CD4-positive, alpha-beta T cell (primary cell): ENCODE results near the gene PFDN1. TPM values are rescaled to one million over a fixed set of nuclear protein-coding genes. Genes with fewer than 3 reads are reported as not detected.

Experiments used
- ATAC-seq: fragments of 200-7000 bp; cut with Tn5 transposase; one replicate; pipeline ENCODE4 v1.10.0; 2022; ENCODE audit warnings: mild to moderate bottlenecking; ENCODE audit not compliant: poor library complexity
- CTCF ChIA-PET: fragments of 350-600 bp; sonication (Branson Sonifier 250); formaldehyde crosslinking; loops from one replicate; lab custom pipeline; 2021; ENCODE audit warnings: antibody characterized with exemption, inconsistent platforms; lab: Charles Lee
- POLR2A ChIA-PET: fragments of 350-600 bp; sonication (Branson Sonifier 250); formaldehyde crosslinking; loops from one replicate; lab custom pipeline; 2021; ENCODE audit warnings: antibody characterized with exemption, inconsistent platforms; lab: Charles Lee
- DNase-seq, 14 experiments: peaks; one replicate each; pipeline ENCODE4 v3.0.0-alpha.2; 2013 to 2020; ENCODE audit warnings: mixed read lengths in 2 of 14
- H3K27ac ChIP-seq, 2 donors: one replicate each; pipeline versions ENCODE4 v1.5.1 to v1.7.0; 2013; ENCODE audit warnings: low read length in 2 of 2, low read depth in 1 of 2, mild to moderate bottlenecking in 1 of 2
- H3K27me3 ChIP-seq, 2 experiments: 1 replicate in 1 of 2; 2 replicates in 1 of 2; pipeline versions ENCODE4 v1.6.1 to v1.7.0; 2013; ENCODE audit warnings: low read length in 2 of 2, control low read depth in 1 of 2, mild to moderate bottlenecking in 1 of 2, moderate library complexity in 1 of 2; ENCODE audit not compliant: insufficient read depth in 2 of 2, control insufficient read depth in 1 of 2
- H3K36me3 ChIP-seq: one replicate; pipeline ENCODE4 v1.6.1; 2013; ENCODE audit warnings: low read length, control low read depth; ENCODE audit not compliant: insufficient read depth
- H3K4me1 ChIP-seq: one replicate; pipeline ENCODE4 v1.6.1; 2013; ENCODE audit warnings: low read length, control low read depth; ENCODE audit not compliant: insufficient read depth
- H3K4me3 ChIP-seq: one replicate; pipeline ENCODE4 v1.5.1; 2013; ENCODE audit warnings: mild to moderate bottlenecking, low read length, moderate library complexity
- H3K9me3 ChIP-seq, 2 experiments: 1 replicate in 1 of 2; 2 replicates in 1 of 2; pipeline versions ENCODE4 v1.6.1 to v1.7.0; 2013; ENCODE audit warnings: low read length in 2 of 2, mild to moderate bottlenecking in 2 of 2, control low read depth in 1 of 2, moderate library complexity in 1 of 2; ENCODE audit not compliant: control insufficient read depth in 1 of 2, insufficient read depth in 1 of 2
- H3K27ac Mint-ChIP-seq: one replicate; pipeline ENCODE4 v1.8.0; 2020; ENCODE audit warnings: mixed read lengths
- H3K27me3 Mint-ChIP-seq: one replicate; pipeline ENCODE4 v1.8.0; 2021; ENCODE audit warnings: mixed read lengths
- H3K36me3 Mint-ChIP-seq: one replicate; pipeline ENCODE4 v1.8.0; 2021; ENCODE audit warnings: low read depth, mixed read lengths
- H3K4me1 Mint-ChIP-seq: one replicate; pipeline ENCODE4 v1.8.0; 2021; ENCODE audit warnings: low read depth, mixed read lengths
- H3K4me3 Mint-ChIP-seq: one replicate; pipeline ENCODE4 v1.8.0; 2020; ENCODE audit warnings: mild to moderate bottlenecking, mixed read lengths
- H3K9me3 Mint-ChIP-seq: one replicate; pipeline ENCODE4 v1.8.0; 2020; ENCODE audit warnings: mixed read lengths
- CTCF ChIP-seq: fragments of 200-600 bp; IDR thresholded peaks from one replicate; pipeline ENCODE4 v1.8.0; 2022; ENCODE audit warnings: antibody characterized with exemption, mild to moderate bottlenecking
- intact Hi-C, 2 experiments: fragments of 100-400 bp; cut with DNase I in 1 of 2; cut with micrococcal nuclease in 1 of 2; formaldehyde crosslinking; loops; one replicate each; pipeline versions ENCODE4 v1.15.1 to v1.9.0; 2023 to 2025; cut with DNase I, micrococcal nuclease
- polyA plus RNA-seq, 2 donors: library from polyadenylated mRNA; unstranded; fragments of 120-200 nt; gene quantifications; one replicate each; pipeline ENCODE4 v1.2.1, GENCODE V29; 2013
- total RNA-seq, 174 experiments: library from RNA in 2 of 174; stranded (reverse) in 2 of 174; gene quantifications; one replicate each; pipeline ENCODE4 v1.2.3 and lab custom pipeline; 2021 to 2026

PFDN1 gene
- total RNA-seq, result 10 to 100 TPM; 21.3 to 22.0 TPM
- polyA plus RNA-seq (2013, experiment 1 of 2), result 49.7 TPM
- polyA plus RNA-seq (2013, experiment 2 of 2), result 51.8 TPM
- total RNA-seq (lab: John Stamatoyannopoulos, UW), result 18.1 to 60.7 (median 30.1) reads per million in 172 experiments

DNA sequence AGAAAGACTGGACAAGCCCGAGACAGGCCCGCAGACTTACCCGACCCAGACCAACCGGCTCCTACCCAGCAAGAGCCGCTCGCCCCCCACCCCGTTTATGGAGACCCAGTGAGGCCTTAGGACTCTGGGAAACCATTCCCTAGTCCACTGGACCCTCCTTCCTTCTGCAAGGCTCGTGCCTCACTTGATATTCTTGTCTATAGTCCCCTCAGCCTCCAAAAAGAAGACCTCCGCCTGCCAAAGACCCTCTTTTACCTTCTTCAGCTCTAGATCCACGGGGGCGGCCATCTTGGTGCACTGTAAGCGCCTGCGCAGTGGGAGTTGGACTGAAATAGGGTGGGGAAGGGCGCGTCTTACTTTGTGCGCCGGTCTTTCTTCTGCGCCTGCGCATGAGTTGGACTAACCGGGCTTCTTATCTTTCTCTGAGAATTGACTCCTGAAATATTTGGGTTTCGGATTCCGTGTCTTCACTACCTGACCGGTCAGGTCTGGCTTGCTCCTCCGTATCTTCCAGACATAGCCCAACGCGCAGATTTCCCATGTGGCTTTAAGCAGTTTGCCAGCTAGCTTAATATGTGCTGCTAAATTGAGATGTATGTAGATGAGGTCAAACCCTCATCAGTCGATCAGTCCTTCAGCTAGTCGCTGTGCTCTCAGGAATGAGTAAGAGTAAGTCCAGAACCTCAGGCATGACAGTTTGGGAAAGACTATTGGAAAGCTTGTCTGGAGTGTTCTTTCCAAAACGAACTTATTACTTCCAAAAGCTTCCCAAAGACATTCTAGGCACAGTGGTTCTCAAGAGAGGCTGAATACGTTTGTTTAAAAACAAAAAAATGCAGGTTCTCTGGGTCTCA lies at the start of gene PFDN1:
Gene PFDN1, minus strand, starts transcription at position 316 of the 854 bp plus-strand sequence. Its CDS starts 28 bp downstream, at position 288.
- Mint-ChIP-seq H3K4me1 (peaks cover 30% of the 10 kb centered on the region), H3K36me3 (peaks cover 26% of the 10 kb centered on the region), H3K27me3 (no peaks in the 10 kb centered on the region), H3K27ac (peak within 1 kb of the TSS; percentile 92), H3K9me3 (no peaks in the 10 kb centered on the region), H3K4me3 (peak within 1 kb of the TSS; percentile 97)
- Histone ChIP-seq H3K4me3 (peak within 1 kb of the TSS; percentile 73), H3K27ac (peak within 1 kb of the TSS; percentile 38 to 42), H3K4me1 (peaks cover 14% of the 10 kb centered on the region), H3K36me3 (peaks cover 11% of the 10 kb centered on the region), H3K27me3 (no peaks in the 10 kb centered on the region), H3K9me3 (no peaks in the 10 kb centered on the region)
- peak; percentile 79 to 97 (median 88) for DNase-seq
- peak; percentile 99 for ATAC-seq
- intact Hi-C loops, result loop anchor here (2.0 to 10.0 kb wide), 8 partner anchors 44 to 1728 kb away; partner anchors contain the start of genes HBEGF (in 2 of the 2), ANKHD1 (in 1 of the 2), APBB3 (in 1 of the 2) and CYSTM1 (in 1 of the 2)
- no peak for TF ChIP-seq CTCF
- CTCF ChIA-PET, result interaction anchor here (0.5 to 1.8 kb wide), 6 partner anchors 9 to 384 kb away, joined by 3 to 5 read pairs (median 4); no protein-coding TSS in a partner anchor
- POLR2A ChIA-PET, result interaction anchor here (0.7 to 1.8 kb wide), 9 partner anchors 9 to 345 kb away, joined by 3 to 9 read pairs (median 5); partner anchors contain the start of genes ANKHD1, EIF4EBP3, IK and NDUFA2

DNA sequence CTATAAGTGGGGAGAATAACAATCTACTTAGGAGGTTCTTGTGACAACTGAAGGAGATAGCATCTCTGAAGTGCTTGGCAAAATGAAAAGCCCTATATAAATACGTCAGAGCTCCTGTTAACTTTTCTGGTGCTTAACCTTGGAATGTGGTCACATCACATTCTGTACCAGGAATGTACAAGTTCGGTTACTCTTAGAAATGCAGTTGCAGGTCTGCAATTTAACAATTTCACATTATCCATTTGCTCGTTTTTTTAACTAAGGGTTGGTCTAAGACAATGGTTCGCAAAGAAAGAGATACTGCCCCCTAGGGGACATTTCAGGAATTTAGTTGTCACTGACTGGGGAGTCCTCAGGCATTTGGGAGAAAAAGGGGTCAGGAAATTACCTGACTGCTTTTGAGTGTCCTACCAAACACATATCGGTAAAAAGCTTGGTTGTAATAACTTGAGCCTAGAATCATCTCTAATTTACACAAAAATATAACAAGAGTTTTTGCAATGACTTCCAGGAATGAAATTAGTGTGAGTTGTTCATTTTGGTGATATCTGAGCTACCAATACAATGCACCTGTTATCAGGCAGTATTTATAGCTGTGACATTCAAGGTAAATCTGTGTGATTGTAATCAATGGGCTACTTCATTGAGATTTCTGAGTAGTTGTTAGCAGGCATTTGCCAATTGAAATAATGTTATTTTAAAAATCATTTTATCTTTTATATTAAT lies 48.9 kb upstream of the PFDN1 start:
- Histone ChIP-seq H3K36me3 (no peaks in the 10 kb centered on the region), H3K9me3 (no peaks in the 10 kb centered on the region), H3K27ac (no peak overlapping the region), H3K4me1 (peaks cover 8% of the 10 kb centered on the region), H3K4me3 (no peak overlapping the region), H3K27me3 (peaks cover 0 to 4% of the 10 kb centered on the region in 2 experiments)
- ATAC-seq (peak; percentile 92), DNase-seq (peak in 9 of 14 experiments; percentile 20 to 87 (median 63))
- POLR2A ChIA-PET, result interaction anchor here (0.7 to 2.8 kb wide), 3 partner anchors 9 to 115 kb away, joined by 3 to 11 read pairs (median 4); no protein-coding TSS in a partner anchor
- CTCF ChIA-PET, result interaction anchor here (0.5 to 12.3 kb wide), 20 partner anchors 8 to 368 kb away, joined by 3 to 118 read pairs (median 4); partner anchors contain the start of gene SLC4A9
- no peak overlapping the region for H3K27ac Mint-ChIP-seq
- H3K4me1 Mint-ChIP-seq, result peaks cover 14% of the 10 kb centered on the region
- H3K9me3 Mint-ChIP-seq, result no peaks in the 10 kb centered on the region
- peak overlapping the region; percentile 0 for H3K4me3 Mint-ChIP-seq
- peaks cover 4% of the 10 kb centered on the region for H3K27me3 Mint-ChIP-seq
- H3K36me3 Mint-ChIP-seq, result no peaks in the 10 kb centered on the region
- intact Hi-C loops, result loop anchor here (1.0 kb wide), 1 partner anchor 107 kb away; no protein-coding TSS in a partner anchor
- TF ChIP-seq CTCF, result peak; percentile 95

DNA sequence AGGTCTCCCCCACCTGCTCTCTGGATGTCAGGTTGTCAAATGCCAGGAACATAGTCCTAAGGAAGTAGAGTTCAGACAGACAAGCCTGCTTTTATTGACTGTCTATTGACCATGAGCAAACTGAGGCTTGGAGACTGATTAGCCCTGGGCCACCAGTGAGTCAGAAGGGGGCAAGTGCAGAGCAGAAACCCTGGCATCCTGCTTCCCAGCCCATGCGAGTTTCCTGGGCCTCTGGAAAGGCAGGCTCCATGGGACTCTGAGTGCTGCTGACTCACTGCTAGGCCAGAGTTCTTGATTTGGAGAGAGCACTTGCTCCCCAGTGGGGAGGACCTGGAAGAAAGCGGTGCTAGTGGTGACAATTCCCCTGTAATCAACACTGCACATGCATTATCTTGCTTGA lies 46.3 kb upstream of the PFDN1 start:
- TF ChIP-seq CTCF, result no peak
- H3K9me3 ChIP-seq, result no peaks in the 10 kb centered on the region
- H3K27ac ChIP-seq, result no peak overlapping the region
- CTCF ChIA-PET, result interaction anchor here (12.3 kb wide), 1 partner anchor 105 kb away, joined by 118 read pairs; no protein-coding TSS in a partner anchor
- H3K36me3 ChIP-seq, result no peaks in the 10 kb centered on the region
- H3K27me3 ChIP-seq, result peaks cover 0 to 4% of the 10 kb centered on the region in 2 experiments
- ATAC-seq, result no peak
- intact Hi-C loops, result loop anchor here (5.0 kb wide), 2 partner anchors 47 to 177 kb away; partner anchors contain the start of gene PFDN1 (in 2 of the 2)
- H3K27me3 Mint-ChIP-seq, result peaks cover 4% of the 10 kb centered on the region
- H3K4me3 Mint-ChIP-seq, result no peak overlapping the region
- DNase-seq, result no peak
- no peak overlapping the region for H3K4me3 ChIP-seq
- peaks cover 28% of the 10 kb centered on the region for H3K4me1 Mint-ChIP-seq
- peaks cover 27% of the 10 kb centered on the region for H3K4me1 ChIP-seq
- no peaks in the 10 kb centered on the region for H3K36me3 Mint-ChIP-seq
- POLR2A ChIA-PET, result no interaction called here
- no peak overlapping the region for H3K27ac Mint-ChIP-seq
- no peaks in the 10 kb centered on the region for H3K9me3 Mint-ChIP-seq
